GM20000 (cell line): ENCODE data around the gene ZKSCAN5.

Source experiments
- DNase-seq: peaks from one replicate; pipeline ENCODE4 v3.0.0; 2012; ENCODE audit warnings: low spot score
- TF ChIP-seq, protein P1 (sequence below): IDR thresholded peaks from 2 replicates; pipeline ENCODE4 v1.5.1; 2012; ENCODE audit warnings: mild to moderate bottlenecking, control low read depth; ENCODE audit errors: extremely low read depth, missing control alignments

ZKSCAN5 gene

DNA sequence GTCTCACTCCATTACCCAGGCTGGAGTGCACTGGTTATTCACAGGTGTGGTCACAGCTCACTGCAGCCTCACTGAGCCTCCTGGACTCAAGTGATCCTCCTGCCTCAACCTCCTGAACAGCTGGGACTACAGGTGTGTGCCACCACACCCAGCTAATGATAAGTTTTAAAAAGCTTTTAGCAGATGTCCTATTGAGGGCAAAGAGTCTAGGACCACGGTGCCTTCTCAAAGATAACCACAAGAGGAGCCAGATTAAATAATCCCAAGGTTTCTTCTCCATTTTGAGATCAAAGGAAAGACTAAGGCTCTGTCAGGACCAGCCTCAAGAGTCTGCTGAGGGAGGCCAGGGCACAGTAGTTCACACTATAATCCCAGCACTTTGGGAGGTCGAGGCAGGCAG, 43.2 kb upstream of the ZKSCAN5 start:
- DNase-seq: no peak

DNA sequence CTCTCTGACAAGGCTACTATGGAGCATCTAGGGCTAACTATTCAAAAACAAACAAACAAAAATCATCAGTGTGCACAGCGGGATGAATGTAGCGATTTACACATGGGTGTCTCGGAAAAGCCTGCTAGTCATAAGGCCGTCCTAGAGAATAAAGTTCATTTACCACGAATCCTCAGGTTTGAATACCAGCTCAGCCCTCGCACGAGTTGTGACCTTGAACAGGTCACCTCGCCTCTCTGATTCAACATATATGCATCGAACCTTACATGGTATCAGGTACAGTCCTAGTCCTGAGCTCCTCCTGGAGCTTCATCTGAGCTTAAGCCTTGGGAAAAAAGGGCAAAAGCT, 39.1 kb upstream of the ZKSCAN5 start:
- TF ChIP-seq, protein P1, sequence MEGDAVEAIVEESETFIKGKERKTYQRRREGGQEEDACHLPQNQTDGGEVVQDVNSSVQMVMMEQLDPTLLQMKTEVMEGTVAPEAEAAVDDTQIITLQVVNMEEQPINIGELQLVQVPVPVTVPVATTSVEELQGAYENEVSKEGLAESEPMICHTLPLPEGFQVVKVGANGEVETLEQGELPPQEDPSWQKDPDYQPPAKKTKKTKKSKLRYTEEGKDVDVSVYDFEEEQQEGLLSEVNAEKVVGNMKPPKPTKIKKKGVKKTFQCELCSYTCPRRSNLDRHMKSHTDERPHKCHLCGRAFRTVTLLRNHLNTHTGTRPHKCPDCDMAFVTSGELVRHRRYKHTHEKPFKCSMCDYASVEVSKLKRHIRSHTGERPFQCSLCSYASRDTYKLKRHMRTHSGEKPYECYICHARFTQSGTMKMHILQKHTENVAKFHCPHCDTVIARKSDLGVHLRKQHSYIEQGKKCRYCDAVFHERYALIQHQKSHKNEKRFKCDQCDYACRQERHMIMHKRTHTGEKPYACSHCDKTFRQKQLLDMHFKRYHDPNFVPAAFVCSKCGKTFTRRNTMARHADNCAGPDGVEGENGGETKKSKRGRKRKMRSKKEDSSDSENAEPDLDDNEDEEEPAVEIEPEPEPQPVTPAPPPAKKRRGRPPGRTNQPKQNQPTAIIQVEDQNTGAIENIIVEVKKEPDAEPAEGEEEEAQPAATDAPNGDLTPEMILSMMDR: no peak

More for the DNA sequence above, 43.2 kb upstream of the ZKSCAN5 start:
- TF ChIP-seq, protein P1: no peak

DNA sequence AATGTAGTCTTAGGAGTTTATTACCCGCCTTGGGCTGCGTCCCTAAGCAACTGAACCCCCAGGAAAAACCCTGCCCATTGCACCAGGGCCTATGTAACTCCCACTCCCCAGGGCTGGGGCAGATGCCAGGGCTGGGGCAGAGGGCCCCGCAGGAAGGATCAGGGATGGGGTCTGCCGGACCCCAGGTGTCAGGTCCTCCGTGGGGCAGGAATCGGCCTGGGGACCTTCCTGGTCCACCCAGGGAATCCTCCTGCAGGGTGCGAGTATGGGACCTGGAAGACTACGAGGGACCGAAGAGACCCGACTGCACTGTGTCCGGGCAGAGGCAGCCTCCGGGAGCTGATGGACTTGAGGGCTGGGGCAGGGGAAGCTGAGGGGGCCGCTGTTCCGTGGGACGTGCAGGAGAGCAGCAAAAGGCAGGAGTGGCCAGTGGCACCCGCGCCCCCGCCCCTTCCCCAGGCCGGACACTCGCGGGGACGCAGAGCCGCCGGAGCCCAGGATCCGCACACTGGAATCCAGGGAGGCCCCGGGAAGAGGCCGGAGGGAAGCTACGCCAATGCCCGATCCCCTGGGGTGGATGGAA, 36.0 kb upstream of the ZKSCAN5 start:
- DNase-seq: no peak
- TF ChIP-seq, protein P1: no peak

More for the DNA sequence above, 39.1 kb upstream of the ZKSCAN5 start:
- DNase-seq: no peak

DNA sequence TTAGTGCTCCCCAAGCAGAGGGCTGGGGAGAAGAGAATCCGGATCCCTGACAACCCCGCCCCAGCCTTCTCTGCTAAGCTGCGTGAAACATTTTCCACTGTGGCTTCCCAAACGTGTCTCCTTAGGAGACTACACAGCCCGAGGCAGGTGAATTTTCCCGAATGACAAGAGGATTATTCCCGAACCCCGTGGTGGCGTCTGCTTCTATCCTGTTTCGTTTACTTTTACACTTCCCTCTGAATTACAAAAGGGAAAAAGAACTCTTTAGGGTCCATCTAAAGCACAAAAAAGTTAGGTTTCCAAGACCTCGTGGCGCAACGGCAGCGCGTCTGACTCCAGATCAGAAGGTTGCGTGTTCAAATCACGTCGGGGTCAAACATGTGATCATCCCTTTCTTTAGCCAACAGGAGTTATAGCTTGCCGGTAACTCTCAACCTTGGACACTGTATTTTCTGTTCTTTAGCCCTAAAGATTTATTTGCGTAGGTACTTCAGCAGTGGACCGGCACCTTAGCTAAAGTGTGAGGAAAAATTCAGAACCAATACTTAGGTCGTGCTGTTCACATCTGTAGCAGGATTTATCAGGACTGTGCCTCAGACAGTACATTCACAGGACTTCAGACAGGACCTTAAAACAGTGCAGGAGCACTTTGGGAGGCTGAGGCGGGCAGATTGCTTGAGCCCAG, 34.9 kb upstream of the ZKSCAN5 start:
- DNase-seq: peak; percentile 9
- TF ChIP-seq, protein P1: no peak

GRCh38 chr7:99472561-99473314, 31.7 kb upstream of the ZKSCAN5 start, which contains the start of gene ZNF789:
ZNF789 (plus strand) TSS chr7:99472890; CDS start chr7:99476457, 3,567 bp downstream.
- peak; percentile 98 for DNase-seq
- TF ChIP-seq, protein P1: no peak

GRCh38 chr7:99473315-99473596, 31.2 kb upstream of the ZKSCAN5 start:
- peak; percentile 68 for DNase-seq

DNA sequence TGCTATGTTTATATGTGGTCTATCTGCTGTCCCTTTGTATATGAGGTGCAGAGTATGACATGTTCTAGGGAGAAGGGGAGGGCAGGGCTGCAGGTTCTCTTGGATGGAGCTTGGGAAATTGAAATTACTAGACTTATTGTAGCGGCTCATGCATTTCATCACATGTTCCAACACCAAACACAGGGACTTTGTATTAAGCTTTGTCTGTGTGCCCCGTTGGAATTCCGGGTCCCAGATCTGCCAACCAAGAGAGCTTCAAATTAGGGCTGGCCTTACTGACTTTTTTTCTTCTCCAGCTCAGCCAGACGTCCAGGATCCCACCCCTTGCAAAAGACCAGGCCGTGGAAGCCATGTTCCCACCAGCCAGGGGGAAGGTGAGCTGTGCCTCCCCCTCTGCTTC, 28.4 kb upstream of the ZKSCAN5 start:
- no peak for DNase-seq
- TF ChIP-seq, protein P1: no peak

More at GRCh38 chr7:99473315-99473596, 31.2 kb upstream of the ZKSCAN5 start:
- TF ChIP-seq, protein P1: no peak
